ENCODE data around the gene NALCN.

The NALCN gene

DNA sequence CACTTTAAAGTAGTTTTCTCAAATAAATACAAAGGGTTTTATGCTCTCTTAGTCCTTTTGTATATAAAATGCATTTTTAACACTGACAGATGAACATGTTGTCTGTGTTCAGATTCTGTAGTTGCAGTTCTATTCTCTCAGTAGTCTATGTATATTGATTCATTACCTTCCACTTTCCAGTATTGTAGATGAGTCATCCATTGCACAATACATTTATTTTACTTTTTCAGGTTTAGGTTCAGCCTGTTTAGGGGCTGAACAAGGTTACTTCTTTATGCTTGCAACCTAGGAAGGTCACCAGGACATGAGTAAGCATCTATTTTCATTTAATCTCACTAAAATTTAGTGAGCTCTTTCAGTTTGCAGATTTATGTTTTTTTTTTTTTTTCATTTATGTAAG lies 173.6 kb downstream of the NALCN start (continued):
- TF ChIP-seq ZNF24 (tag by site-specific recombination; IDR thresholded peaks at IDR 0.05) (no peak), KLF9 (tag by site-specific recombination; IDR thresholded peaks at IDR 0.05; ENCODE audit: low read depth) (no peak), AEBP2 (tag by site-specific recombination; IDR thresholded peaks at IDR 0.05; ENCODE audit: borderline replicate concordance) (no peak), ZNF132 (tag by site-specific recombination; IDR thresholded peaks at IDR 0.05; ENCODE audit: borderline replicate concordance) (no peak), ZNF175 (tag by site-specific recombination; IDR thresholded peaks at IDR 0.05) (no peak)
- TF ChIP-seq, protein P1, sequence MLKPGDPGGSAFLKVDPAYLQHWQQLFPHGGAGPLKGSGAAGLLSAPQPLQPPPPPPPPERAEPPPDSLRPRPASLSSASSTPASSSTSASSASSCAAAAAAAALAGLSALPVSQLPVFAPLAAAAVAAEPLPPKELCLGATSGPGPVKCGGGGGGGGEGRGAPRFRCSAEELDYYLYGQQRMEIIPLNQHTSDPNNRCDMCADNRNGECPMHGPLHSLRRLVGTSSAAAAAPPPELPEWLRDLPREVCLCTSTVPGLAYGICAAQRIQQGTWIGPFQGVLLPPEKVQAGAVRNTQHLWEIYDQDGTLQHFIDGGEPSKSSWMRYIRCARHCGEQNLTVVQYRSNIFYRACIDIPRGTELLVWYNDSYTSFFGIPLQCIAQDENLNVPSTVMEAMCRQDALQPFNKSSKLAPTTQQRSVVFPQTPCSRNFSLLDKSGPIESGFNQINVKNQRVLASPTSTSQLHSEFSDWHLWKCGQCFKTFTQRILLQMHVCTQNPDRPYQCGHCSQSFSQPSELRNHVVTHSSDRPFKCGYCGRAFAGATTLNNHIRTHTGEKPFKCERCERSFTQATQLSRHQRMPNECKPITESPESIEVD (tag by site-specific recombination; IDR thresholded peaks at IDR 0.05), result no peak

- no peak overlapping the region for H3K4me3 ChIP-seq (ENCODE audit: low read depth, low read length)
- ChIA-PET POLR2A (no interaction called here), CTCF (no interaction called here)
- no peak overlapping the region for H3K27ac ChIP-seq (ENCODE audit: extremely low read depth, low read depth, low read length)
- no peaks in the 10 kb centered on the region for H3K4me1 ChIP-seq (ENCODE audit: control insufficient read depth, insufficient read depth, low read length)
- H3K9me3 ChIP-seq (ENCODE audit: control insufficient read depth, insufficient read depth, low read depth, low read length), result no peaks in the 10 kb centered on the region
- no peaks in the 10 kb centered on the region for H3K36me3 ChIP-seq (ENCODE audit: control insufficient read depth in 2 of 2, insufficient read depth in 1 of 2, low read length in 2 of 2)
- TF ChIP-seq ZNF555 (tag by site-specific recombination; conservative IDR thresholded peaks at IDR 0.05) (no peak), ZBTB1 (tag by site-specific recombination; IDR thresholded peaks at IDR 0.05) (no peak), ZNF146 (tag by site-specific recombination; IDR thresholded peaks at IDR 0.05) (no peak), ZNF18 (tag by site-specific recombination; IDR thresholded peaks at IDR 0.05) (no peak), ZNF239 (tag by site-specific recombination; IDR thresholded peaks at IDR 0.05) (no peak), ZNF518A (tag by site-specific recombination; conservative IDR thresholded peaks at IDR 0.05; ENCODE audit: low read depth) (no peak), PRDM2 (tag by site-specific recombination; IDR thresholded peaks at IDR 0.05; ENCODE audit: borderline replicate concordance) (no peak), GLI2 (tag by site-specific recombination; IDR thresholded peaks at IDR 0.05; ENCODE audit: borderline replicate concordance, low read depth) (no peak), ZNF658 (tag by site-specific recombination; IDR thresholded peaks at IDR 0.05) (no peak), ZNF621 (tag by site-specific recombination; IDR thresholded peaks at IDR 0.05) (no peak)
- TF ChIP-seq, protein P2, sequence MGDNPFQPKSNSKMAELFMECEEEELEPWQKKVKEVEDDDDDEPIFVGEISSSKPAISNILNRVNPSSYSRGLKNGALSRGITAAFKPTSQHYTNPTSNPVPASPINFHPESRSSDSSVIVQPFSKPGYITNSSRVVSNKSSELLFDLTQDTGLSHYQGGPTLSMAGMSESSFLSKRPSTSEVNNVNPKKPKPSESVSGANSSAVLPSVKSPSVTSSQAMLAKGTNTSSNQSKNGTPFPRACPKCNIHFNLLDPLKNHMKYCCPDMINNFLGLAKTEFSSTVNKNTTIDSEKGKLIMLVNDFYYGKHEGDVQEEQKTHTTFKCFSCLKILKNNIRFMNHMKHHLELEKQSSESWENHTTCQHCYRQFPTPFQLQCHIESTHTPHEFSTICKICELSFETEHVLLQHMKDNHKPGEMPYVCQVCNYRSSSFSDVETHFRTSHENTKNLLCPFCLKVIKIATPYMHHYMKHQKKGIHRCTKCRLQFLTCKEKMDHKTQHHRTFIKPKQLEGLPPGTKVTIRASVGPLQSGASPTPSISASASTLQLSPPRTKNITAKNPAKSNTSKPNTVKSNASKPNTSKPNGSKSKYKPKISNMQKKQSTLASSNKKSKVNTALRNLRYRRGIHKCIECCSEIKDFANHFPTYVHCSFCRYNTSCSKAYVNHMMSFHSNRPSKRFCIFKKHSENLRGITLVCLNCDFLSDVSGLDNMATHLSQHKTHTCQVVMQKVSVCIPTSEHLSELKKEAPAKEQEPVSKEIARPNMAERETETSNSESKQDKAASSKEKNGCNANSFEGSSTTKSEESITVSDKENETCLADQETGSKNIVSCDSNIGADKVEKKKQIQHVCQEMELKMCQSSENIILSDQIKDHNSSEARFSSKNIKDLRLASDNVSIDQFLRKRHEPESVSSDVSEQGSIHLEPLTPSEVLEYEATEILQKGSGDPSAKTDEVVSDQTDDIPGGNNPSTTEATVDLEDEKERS (tag by site-specific recombination; IDR thresholded peaks at IDR 0.05), result no peak
Measured at GRCh38 chr13:101238555-101238954, 177.8 kb downstream of the NALCN start.

All from HEK293 (cell line).